Measurements from ENCODE around the gene PCDHA5.

Gene PCDHA5

DNA sequence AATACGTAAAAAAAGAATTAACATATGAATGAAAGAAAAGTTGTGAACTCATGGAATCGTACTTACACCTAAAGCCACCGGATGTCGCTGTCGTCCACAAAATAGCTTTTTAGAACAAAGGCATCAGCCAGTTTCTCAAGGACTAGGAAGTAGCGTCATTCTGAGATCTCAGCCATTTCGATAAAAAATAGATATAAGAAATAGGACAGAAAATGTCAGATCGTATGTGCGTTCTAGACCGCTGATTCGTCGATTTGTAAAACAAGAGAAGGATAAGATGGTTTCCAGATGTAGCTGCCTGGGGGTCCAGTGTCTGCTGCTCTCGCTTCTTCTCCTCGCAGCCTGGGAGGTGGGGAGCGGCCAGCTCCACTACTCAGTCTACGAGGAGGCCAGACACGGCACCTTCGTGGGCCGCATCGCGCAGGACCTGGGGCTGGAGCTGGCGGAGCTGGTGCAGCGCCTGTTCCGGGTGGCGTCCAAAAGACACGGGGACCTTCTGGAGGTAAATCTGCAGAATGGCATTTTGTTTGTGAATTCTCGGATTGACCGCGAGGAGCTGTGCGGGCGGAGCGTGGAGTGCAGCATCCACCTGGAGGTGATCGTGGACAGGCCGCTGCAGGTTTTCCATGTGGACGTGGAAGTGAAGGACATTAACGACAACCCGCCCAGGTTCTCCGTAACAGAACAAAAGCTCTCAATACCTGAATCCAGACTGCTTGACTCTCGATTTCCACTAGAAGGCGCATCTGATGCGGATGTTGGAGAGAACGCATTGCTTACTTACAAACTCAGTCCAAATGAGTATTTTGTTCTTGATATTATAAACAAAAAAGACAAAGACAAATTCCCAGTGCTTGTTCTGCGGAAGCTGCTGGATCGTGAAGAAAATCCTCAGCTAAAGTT lies 34.6 kb downstream of the PCDHA5 start, which contains the start of gene PCDHA10:
Gene PCDHA10, plus strand, starts transcription at position 126 of the 903 bp plus-strand sequence. Its CDS starts 152 bp downstream, at position 278.
- H3K27ac ChIP-seq, result no peak within 1 kb of the TSS
- TF ChIP-seq ZFX (IDR thresholded peaks at IDR 0.05), result no peak
- TF ChIP-seq, protein P1, sequence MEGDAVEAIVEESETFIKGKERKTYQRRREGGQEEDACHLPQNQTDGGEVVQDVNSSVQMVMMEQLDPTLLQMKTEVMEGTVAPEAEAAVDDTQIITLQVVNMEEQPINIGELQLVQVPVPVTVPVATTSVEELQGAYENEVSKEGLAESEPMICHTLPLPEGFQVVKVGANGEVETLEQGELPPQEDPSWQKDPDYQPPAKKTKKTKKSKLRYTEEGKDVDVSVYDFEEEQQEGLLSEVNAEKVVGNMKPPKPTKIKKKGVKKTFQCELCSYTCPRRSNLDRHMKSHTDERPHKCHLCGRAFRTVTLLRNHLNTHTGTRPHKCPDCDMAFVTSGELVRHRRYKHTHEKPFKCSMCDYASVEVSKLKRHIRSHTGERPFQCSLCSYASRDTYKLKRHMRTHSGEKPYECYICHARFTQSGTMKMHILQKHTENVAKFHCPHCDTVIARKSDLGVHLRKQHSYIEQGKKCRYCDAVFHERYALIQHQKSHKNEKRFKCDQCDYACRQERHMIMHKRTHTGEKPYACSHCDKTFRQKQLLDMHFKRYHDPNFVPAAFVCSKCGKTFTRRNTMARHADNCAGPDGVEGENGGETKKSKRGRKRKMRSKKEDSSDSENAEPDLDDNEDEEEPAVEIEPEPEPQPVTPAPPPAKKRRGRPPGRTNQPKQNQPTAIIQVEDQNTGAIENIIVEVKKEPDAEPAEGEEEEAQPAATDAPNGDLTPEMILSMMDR (conservative IDR thresholded peaks at IDR 0.05), result peak; percentile 56

DNA sequence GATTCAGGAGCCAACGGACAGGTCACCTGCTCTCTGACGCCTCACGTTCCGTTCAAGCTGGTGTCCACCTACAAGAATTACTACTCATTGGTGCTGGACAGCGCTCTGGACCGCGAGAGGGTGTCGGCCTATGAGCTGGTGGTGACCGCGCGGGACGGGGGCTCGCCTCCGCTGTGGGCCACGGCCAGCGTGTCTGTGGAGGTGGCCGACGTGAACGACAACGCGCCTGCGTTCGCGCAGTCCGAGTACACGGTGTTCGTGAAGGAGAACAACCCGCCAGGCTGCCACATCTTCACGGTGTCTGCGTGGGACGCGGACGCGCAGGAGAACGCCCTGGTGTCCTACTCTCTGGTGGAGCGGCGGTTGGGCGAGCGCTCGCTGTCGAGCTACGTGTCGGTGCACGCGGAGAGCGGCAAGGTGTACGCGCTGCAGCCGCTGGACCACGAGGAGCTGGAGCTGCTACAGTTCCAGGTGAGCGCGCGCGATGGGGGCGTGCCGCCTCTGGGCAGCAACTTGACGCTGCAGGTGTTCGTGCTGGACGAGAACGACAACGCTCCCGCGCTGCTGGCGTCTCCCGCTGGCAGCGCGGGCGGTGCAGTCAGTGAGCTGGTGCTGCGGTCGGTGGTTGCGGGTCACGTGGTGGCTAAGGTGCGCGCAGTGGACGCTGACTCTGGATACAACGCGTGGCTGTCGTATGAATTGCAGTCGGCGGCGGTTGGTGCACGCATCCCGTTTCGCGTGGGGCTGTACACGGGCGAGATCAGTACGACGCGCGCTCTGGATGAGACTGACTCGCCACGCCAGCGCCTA lies 36.0 kb downstream of the PCDHA5 start:
- TF ChIP-seq, protein P1 (conservative IDR thresholded peaks at IDR 0.05), result no peak
- TF ChIP-seq ZFX (IDR thresholded peaks at IDR 0.05), result no peak

DNA sequence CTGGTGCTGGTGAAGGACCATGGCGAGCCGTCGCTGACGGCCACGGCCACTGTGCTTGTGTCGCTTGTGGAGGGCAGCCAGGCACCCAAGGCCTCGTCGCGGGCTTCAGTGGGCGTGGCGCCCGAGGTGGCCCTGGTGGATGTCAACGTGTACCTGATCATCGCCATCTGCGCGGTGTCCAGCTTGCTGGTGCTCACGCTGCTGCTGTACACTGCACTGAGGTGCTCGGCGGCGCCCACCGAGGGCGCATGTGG lies 36.5 kb downstream of the PCDHA5 start:
- TF ChIP-seq, protein P1 (conservative IDR thresholded peaks at IDR 0.05), result no peak
- no peak for TF ChIP-seq ZFX (IDR thresholded peaks at IDR 0.05)

More for the DNA sequence above, 36.0 kb downstream of the PCDHA5 start:
- no peak overlapping the region for H3K27ac ChIP-seq

DNA sequence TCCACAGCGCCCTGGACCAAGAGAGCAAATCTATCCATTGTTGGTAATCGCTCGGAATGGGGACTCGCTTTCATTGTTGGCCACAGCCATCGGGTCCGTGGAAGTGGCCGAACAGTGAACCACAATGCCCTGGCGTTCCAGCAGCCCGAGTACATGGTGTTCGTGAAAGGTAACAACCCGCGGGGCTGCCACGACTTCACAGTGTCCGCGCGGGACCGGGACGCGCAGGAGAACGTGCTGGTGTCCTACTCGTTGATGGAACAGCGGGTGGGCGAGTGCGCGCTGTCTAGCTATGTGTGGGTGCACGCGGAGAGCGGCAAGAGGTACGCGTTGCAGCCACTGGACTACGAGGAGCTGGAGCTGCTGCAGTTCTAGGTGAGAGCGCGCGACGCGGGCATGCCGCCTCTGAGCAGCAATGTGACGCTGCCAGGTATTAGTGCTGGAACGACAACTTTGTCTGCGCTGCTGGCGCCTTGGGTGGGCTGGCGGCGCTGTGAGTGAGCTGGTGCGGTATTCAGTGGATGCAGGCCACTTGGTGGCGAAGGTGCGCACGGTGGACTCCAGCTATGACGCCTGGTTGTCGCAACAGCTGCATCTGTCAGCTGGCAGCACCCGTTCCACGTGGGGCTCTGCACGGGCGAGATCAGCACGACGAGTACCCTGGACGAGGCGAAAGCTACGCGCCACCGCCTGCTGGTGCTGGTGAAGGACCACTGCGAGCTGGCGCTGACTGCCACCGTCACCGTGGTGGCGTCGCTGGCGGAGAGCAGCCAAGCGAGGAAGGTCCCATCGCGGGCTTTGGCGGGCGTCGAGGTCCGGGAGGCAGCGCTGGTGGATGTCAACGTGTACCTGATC lies 41.3 kb downstream of the PCDHA5 start:
- TF ChIP-seq ZFX (IDR thresholded peaks at IDR 0.05), result no peak
- TF ChIP-seq, protein P1 (conservative IDR thresholded peaks at IDR 0.05), result no peak
- no peak overlapping the region for H3K27ac ChIP-seq

More for the DNA sequence above, 36.5 kb downstream of the PCDHA5 start:
- no peak overlapping the region for H3K27ac ChIP-seq

DNA sequence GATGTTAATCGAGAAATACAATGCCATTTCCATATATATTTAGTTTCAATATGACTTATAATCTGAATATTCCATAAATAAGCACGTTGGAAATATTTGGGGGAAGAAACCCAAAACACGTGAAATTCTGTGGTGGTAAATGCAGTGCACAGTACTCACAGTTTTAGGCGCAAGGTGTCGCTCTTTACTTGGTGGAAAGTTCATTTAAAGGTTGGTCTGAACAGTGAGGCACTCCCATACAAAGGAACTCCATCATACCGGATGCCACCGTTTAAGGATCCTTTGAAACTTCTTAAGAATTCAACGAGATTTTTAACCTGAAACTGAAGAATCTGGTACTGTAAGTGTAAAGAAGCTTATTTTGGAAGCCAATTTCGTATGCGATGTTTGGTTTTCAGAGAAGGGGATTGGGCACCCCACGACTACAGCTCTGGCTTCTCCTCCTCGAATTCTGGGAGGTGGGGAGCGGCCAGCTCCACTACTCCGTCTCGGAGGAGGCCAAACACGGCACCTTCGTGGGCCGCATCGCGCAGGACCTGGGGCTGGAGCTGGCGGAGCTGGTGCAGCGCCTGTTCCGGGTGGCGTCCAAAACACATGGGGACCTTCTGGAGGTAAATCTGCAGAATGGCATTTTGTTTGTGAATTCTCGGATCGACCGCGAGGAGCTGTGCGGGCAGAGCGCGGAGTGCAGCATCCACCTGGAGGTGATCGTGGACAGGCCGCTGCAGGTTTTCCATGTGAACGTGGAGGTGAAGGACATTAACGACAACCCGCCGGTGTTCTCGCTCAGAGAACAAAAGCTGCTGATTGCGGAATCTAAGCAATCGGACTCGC lies 47.5 kb downstream of the PCDHA5 start, which contains the start of gene PCDHA11:
Gene PCDHA11, plus strand, starts transcription at position 237 of the 834 bp plus-strand sequence. Its CDS starts 147 bp downstream, at position 384.
- no peak for TF ChIP-seq ZFX (IDR thresholded peaks at IDR 0.05)
- TF ChIP-seq, protein P1 (conservative IDR thresholded peaks at IDR 0.05), result peak; percentile 73
- H3K27ac ChIP-seq, result no peak within 1 kb of the TSS

DNA sequence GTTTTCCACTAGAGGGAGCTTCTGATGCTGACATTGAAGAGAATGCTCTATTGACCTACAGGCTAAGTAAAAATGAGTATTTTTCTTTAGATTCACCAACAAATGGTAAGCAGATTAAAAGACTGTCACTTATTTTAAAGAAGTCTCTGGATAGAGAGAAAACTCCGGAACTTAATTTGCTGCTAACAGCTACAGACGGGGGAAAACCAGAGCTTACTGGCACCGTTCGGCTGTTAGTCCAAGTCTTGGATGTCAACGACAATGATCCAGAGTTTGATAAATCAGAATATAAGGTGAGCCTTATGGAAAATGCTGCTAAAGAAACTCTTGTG lies 48.1 kb downstream of the PCDHA5 start:
- H3K27ac ChIP-seq, result no peak overlapping the region
- TF ChIP-seq ZFX (IDR thresholded peaks at IDR 0.05), result no peak
- TF ChIP-seq, protein P1 (conservative IDR thresholded peaks at IDR 0.05), result peak; percentile 33
